Cardiac muscle cell (in vitro differentiated cells and primary cell): ENCODE results near the gene ATP6V0D1. TPM values are rescaled to one million over a fixed set of nuclear protein-coding genes. Genes with fewer than 3 reads are reported as not detected.
A peak's percentile ranks its signal among the peaks of the same experiment; 100 is the strongest.

Source experiments
- DNase-seq, 2 donors: peaks; one replicate each; pipeline versions ENCODE4 v3.0.0 to v3.0.0-alpha.2; 2010 to 2017; ENCODE audit warnings: low read depth in 1 of 2, low spot score in 1 of 2
- H3K27ac ChIP-seq: fragments of 200-600 bp; sonication (generic); 2 replicates; pipeline ENCODE4 v1.5.1; 2016
- H3K27me3 ChIP-seq: fragments of 200-600 bp; sonication (generic); 2 replicates; pipeline ENCODE4 v1.6.0; 2016; ENCODE audit warnings: control low read depth
- H3K36me3 ChIP-seq: fragments of 200-600 bp; sonication (generic); 2 replicates; pipeline ENCODE4 v1.5.1; 2016; ENCODE audit warnings: control low read depth
- H3K4me1 ChIP-seq: fragments of 200-600 bp; sonication (generic); 2 replicates; pipeline ENCODE4 v1.8.1; 2017; ENCODE audit warnings: low read depth, mild to moderate bottlenecking, mixed run types
- H3K4me3 ChIP-seq: fragments of 200-600 bp; sonication (generic); 2 replicates; pipeline ENCODE4 v1.5.1; 2016; ENCODE audit warnings: mild to moderate bottlenecking
- H3K9me3 ChIP-seq: fragments of 200-600 bp; sonication (generic); 2 replicates; pipeline ENCODE4 v1.5.1; 2017; ENCODE audit warnings: low read depth, mild to moderate bottlenecking, control low read depth
- polyA plus RNA-seq: library from polyadenylated mRNA; unstranded; fragments of >200 nt; fragmentation: Nextera tagmentation; extraction: Ambion mirVana; gene quantifications from 2 replicates; pipeline ENCODE4 v1.2.1, GENCODE V29; 2016
- total RNA-seq: library from RNA; depleted of rRNA; stranded (reverse); fragments of >200 nt; gene quantifications from 2 replicates; pipeline ENCODE4 v1.2.3, GENCODE V29; 2016
- TF ChIP-seq, protein P1 (sequence below): IDR thresholded peaks from 2 replicates; pipeline ENCODE4 v1.5.1; 2012; ENCODE audit warnings: low read depth, mild to moderate bottlenecking, low read length

ATP6V0D1 gene
- total and polyA plus RNA-seq, 2 experiments from 2014 or later, result 74.5 to 203 TPM

DNA sequence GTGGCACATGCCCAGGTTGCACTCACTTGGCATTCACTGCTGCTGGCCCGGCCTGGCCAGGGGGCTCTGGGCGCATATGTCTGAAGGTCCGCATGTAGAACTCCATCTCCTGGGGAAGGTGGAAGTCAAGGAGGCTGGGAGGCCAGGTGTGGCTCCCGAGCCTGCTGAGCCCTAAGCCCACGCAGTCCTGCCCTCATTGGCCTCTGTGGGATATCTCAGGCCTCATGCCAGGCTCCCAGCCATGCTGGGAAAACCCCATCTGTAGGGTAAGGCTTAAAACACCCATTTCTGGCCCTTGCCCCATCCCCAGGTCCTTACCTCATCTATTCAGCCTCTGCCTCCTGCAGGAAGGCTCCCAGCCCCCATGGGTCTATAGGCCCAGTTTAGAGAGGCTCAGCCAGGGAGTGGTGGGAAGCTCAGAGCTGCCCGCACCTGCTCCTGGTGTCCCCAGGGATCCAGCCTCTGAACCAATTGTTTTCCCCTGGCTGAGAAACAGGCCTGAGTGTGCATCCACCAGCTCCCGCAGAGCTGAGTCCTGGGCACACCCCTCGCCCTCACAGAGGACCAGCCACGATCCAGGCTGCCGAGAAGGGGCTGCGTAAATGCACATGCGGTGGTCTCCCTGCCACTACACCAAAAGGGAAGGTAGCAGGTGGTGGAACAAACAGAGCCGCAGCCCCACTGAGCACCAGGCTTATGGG is 85.3 kb downstream of the ATP6V0D1 start:
- peaks cover 46% of the 10 kb centered on the region for H3K27me3 ChIP-seq
- H3K9me3 ChIP-seq, result no peaks in the 10 kb centered on the region
- DNase-seq, result no peak
- TF ChIP-seq, protein P1, sequence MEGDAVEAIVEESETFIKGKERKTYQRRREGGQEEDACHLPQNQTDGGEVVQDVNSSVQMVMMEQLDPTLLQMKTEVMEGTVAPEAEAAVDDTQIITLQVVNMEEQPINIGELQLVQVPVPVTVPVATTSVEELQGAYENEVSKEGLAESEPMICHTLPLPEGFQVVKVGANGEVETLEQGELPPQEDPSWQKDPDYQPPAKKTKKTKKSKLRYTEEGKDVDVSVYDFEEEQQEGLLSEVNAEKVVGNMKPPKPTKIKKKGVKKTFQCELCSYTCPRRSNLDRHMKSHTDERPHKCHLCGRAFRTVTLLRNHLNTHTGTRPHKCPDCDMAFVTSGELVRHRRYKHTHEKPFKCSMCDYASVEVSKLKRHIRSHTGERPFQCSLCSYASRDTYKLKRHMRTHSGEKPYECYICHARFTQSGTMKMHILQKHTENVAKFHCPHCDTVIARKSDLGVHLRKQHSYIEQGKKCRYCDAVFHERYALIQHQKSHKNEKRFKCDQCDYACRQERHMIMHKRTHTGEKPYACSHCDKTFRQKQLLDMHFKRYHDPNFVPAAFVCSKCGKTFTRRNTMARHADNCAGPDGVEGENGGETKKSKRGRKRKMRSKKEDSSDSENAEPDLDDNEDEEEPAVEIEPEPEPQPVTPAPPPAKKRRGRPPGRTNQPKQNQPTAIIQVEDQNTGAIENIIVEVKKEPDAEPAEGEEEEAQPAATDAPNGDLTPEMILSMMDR, result no peak
- no peak overlapping the region for H3K27ac ChIP-seq
- no peaks in the 10 kb centered on the region for H3K36me3 ChIP-seq
- H3K4me3 ChIP-seq, result no peak overlapping the region
- H3K4me1 ChIP-seq, result peaks cover 14% of the 10 kb centered on the region

DNA sequence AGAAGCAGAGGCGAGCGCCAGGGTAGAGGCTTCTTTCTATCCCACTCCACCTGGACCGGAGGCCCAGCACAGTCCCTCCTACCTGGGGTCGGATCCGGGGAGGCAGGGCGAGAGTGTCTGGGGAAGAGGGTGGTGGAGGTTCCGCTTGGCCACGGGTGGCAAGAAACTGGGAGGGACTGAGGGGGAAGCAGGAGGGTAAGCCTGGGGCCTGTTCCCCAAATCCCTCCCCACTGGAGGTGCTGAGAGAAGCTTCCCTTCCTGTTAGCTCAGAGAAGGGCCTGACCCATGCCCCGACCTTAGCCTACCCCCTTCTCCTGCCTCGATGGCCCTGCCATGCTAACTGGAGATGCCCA is 85.9 kb downstream of the ATP6V0D1 start:
- Histone ChIP-seq H3K9me3 (no peaks in the 10 kb centered on the region), H3K27ac (no peak overlapping the region), H3K4me3 (no peak overlapping the region), H3K27me3 (peaks cover 50% of the 10 kb centered on the region), H3K36me3 (no peaks in the 10 kb centered on the region), H3K4me1 (peaks cover 14% of the 10 kb centered on the region)
- DNase-seq, result no peak
- TF ChIP-seq, protein P1, result no peak

DNA sequence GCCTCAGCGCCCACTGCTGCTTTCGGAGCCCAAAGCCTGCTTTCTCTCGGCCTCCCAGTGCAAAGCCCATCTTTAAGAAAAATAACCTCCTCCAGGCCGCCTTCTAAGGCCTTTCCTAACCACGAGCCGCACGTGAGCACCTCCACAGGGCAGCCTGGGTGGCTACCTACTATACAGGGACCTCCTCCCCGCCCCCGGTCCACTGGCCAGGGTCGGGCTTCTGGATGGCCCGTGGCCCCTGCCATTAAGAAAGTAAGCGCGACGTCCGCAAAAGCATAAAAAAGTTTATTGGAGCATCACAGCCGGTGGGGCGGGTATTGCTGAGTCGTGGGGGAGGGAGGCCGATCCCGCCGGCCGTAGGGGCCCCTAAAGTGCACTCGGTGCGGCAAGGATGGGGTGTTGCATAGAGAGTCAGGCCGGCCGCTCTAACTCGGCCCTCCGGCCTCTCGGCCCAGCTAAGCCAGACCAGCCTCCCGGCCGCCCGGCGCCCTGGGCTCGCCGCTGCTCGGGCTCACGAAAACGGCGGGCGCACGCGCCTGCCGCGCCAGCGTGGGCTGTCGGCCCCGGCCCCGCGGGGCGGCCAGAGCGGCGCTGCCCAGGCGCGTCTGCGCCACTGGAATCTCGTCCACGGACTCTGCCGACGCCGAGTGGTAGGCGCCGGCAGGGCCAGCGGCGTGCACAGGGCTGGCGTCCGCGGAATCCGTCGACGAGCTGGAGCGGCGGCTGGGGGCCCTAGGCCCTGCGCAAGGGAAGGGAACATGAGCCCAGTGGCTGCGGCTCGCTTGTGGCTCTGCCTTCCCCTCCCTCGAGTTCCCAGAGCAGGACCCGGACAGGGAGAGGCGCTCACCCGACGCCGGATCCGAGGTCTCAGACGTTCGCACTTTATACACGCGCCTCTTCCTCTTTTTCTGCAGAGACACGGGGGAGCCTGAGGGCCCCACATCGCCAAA is 86.5 kb downstream of the ATP6V0D1 start:
- H3K4me1 ChIP-seq, result peaks cover 14% of the 10 kb centered on the region
- DNase-seq, result peak in 1 of 2 donors; percentile 25
- no peaks in the 10 kb centered on the region for H3K36me3 ChIP-seq
- H3K9me3 ChIP-seq, result no peaks in the 10 kb centered on the region
- TF ChIP-seq, protein P1, result no peak
- H3K27me3 ChIP-seq, result peaks cover 53% of the 10 kb centered on the region
- no peak overlapping the region for H3K4me3 ChIP-seq
- no peak overlapping the region for H3K27ac ChIP-seq

DNA sequence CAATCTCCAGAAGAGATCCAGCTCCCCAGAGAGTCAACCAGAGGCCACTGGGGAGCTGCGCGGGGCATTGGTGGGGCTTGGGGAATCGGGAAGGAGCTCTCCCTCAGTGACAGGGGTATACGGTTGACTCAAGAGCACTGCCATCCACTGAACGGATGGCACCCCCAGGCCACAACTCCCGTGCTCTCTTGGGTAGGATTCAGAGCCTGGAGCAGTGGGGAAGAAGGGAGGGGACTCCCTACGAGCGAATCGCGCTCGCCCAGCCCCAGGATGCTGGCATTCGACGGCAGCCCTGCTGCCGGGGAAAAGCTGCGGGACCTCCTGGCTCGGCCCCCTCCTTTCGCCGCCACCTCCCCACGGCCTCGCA is 87.2 kb downstream of the ATP6V0D1 start:
- Histone ChIP-seq H3K4me1 (peaks cover 14% of the 10 kb centered on the region), H3K36me3 (no peaks in the 10 kb centered on the region), H3K27ac (no peak overlapping the region), H3K27me3 (peaks cover 53% of the 10 kb centered on the region), H3K4me3 (peak overlapping the region; percentile 12), H3K9me3 (no peaks in the 10 kb centered on the region)
- TF ChIP-seq, protein P1, result no peak
- DNase-seq, result no peak

DNA sequence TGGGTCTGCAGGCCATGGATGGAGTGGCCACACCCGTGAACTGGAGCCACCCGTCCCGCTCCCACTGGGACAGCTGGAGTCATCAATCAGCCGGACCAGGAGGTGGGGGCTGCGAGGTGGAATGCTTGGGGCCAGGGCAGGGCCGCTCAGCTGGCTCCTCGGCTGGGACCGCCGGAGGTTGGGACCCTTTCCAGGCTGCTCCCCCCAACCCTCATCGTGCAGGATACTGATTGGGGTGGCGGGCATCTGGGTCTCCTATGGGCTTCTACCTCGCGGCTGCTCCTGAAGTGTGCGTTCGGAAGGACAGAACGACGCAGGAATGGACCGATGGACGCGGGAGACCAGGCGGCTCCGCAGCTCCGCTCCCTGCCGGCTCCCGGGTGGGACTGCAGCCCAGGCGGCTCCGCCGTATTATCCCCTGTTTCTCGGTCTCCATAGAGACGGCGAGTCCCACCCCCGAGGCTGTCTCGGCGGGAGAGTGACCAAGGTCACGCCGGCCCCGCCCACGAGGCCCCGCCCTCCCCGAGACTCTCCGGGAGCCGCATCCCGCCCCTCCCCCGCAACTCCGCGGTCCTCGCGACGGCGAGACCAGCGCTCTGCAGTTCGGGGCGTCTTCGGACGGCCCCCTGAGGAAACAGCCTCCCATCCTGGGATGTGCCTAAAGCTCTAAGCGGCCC is 87.7 kb downstream of the ATP6V0D1 start, which contains the start of gene TPPP3:
Gene TPPP3, minus strand, starts transcription at position 388 of the 677 bp plus-strand sequence. CDS start 2,387 bp downstream, outside the sequence.
- Histone ChIP-seq H3K27ac (no peak within 1 kb of the TSS), H3K36me3 (no peaks in the 10 kb centered on the region), H3K27me3 (peaks cover 54% of the 10 kb centered on the region), H3K9me3 (no peaks in the 10 kb centered on the region), H3K4me1 (peaks cover 14% of the 10 kb centered on the region), H3K4me3 (peak within 1 kb of the TSS; percentile 12)
- TF ChIP-seq, protein P1, result peak; percentile 65
- DNase-seq, result peak; percentile 83 to 87
